NT2/D1 (cell line): ENCODE data around the gene SIL1.

Experiments
- DNase-seq: peaks from one replicate; pipeline ENCODE4 v3.0.0-alpha.2; 2011; ENCODE audit warnings: low read depth, low spot score
- H3K27me3 ChIP-seq: 2 replicates; pipeline ENCODE4 v1.6.0; 2011; ENCODE audit warnings: mild to moderate bottlenecking; ENCODE audit not compliant: insufficient read length, insufficient read depth
- H3K36me3 ChIP-seq: 2 replicates; pipeline ENCODE4 v1.6.1; 2011; ENCODE audit warnings: mild to moderate bottlenecking, low read length, mixed read lengths; ENCODE audit not compliant: insufficient read depth, insufficient read length
- H3K4me1 ChIP-seq: 2 replicates; pipeline ENCODE4 v1.5.1; 2011; ENCODE audit not compliant: insufficient read depth, insufficient read length
- H3K4me3 ChIP-seq: 2 replicates; pipeline ENCODE4 v1.5.1; 2011; ENCODE audit warnings: low read depth; ENCODE audit not compliant: insufficient read length
- H3K9ac ChIP-seq: 2 replicates; pipeline ENCODE4 v1.6.0; 2011; ENCODE audit warnings: low read depth; ENCODE audit not compliant: insufficient read length
- H3K9me3 ChIP-seq: 2 replicates; pipeline ENCODE4 v1.5.1; 2011; ENCODE audit warnings: mild to moderate bottlenecking, low read length; ENCODE audit not compliant: insufficient read depth
- SUZ12 ChIP-seq: IDR thresholded peaks from 2 replicates; pipeline ENCODE4 v1.6.1; 2011; ENCODE audit not compliant: insufficient read length, insufficient read depth; ENCODE audit errors: extremely low read depth
- YY1 ChIP-seq: IDR thresholded peaks from 2 replicates; pipeline ENCODE4 v1.6.1; 2011; ENCODE audit not compliant: insufficient read length, insufficient read depth
- ZNF274 ChIP-seq: IDR thresholded peaks from 2 replicates; pipeline ENCODE4 v1.6.1; 2011; ENCODE audit warnings: mild to moderate bottlenecking, low read depth, low read length

SIL1 gene

DNA sequence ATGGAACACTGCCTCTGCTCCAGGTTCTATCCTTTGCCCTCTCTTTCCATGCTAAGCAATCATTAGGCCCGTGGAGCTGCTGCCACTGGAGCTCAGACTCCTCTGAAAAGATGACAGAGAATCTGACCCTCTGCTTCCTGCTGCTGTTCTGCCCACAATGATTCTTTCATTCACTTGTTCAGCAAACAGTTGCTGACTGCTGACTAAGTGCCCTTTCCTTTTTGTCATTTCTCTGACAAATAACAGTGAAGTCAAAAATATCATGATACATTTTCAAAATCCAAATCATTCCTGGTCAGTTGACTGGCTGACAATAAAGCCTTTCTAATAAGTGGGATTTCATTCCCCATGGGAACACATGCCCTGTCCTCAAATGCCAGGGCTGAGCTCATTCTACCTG, 110.1 kb downstream of the SIL1 start:
- H3K27me3 ChIP-seq: no peaks in the 10 kb centered on the region
- no peak overlapping the region for H3K4me3 ChIP-seq

DNA sequence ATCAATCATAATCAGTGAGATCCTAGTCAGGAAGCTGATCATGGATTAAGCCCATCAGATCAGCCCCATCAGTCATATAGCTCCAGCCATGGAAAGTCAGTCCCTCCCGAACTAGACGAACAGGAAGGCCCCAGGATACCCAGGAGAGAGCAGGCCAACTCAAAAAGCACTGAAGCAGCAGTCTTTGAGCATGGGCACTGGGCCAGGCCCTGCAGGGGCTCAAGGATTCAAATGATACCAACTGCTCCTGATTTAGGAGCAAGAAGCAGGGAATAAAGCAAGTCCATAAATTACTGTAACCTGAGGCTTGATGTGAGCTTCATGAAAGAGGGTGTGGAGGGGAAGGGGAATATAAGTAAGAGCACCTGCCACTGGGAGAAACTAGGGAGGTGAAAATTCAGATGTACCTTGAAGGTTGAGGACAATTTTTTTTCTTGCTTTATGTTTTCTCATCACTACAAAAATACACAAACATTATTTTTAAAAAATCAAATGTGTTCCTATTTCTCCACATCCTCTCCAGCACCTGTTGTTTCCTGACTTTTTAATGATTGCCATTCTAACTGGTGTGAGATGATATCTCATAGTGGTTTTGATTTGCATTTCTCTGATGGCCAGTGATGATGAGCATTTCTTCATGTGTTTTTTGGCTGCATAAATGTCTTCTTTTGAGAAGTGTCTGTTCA, 115.2 kb downstream of the SIL1 start:
- Histone ChIP-seq H3K36me3 (no peaks in the 10 kb centered on the region), H3K9me3 (no peaks in the 10 kb centered on the region), H3K9ac (no peak overlapping the region), H3K27me3 (no peaks in the 10 kb centered on the region), H3K4me3 (no peak overlapping the region), H3K4me1 (no peaks in the 10 kb centered on the region)
- DNase-seq: no peak
- no peak for TF ChIP-seq ZNF274
- no peak for TF ChIP-seq SUZ12
- no peak for TF ChIP-seq YY1

More for the DNA sequence above, 110.1 kb downstream of the SIL1 start:
- H3K9me3 ChIP-seq: no peaks in the 10 kb centered on the region
- no peaks in the 10 kb centered on the region for H3K4me1 ChIP-seq
- H3K36me3 ChIP-seq: no peaks in the 10 kb centered on the region
- H3K9ac ChIP-seq: no peak overlapping the region
- no peak for DNase-seq
- no peak for TF ChIP-seq ZNF274
- TF ChIP-seq SUZ12: no peak
- no peak for TF ChIP-seq YY1

DNA sequence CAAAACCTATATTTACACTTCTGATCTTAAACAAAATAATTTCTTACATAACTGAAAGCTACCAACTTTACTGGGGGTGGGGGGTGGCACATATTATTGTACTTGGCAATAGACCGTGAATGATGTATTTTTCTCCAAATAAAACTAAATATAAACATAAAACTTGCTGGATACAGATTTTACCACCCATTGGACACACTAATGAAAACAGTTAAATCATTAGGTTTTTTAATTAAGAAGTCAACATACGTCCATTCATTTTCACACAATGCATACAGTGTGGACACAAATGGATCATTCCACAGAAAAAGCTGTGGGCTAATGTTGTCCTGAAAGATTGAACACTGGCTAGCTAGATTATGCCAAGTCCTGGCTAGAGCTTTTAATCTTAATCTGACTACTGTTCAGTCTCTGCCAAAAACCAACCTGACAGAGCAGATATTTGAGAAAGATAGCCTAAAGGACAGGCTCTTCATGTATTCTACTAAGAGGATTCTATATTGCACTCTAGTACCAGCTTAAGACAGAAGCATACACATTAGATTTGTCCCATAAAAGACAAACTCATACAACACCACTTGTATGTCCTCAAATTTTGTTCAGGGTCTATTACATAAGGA, 118.1 kb downstream of the SIL1 start:
- H3K27me3 ChIP-seq: no peaks in the 10 kb centered on the region
- DNase-seq: no peak
- no peaks in the 10 kb centered on the region for H3K9me3 ChIP-seq
- TF ChIP-seq SUZ12 (no peak), YY1 (no peak), ZNF274 (no peak)
- no peaks in the 10 kb centered on the region for H3K4me1 ChIP-seq
- no peaks in the 10 kb centered on the region for H3K36me3 ChIP-seq
- H3K4me3 ChIP-seq: no peak overlapping the region
- no peak overlapping the region for H3K9ac ChIP-seq

DNA sequence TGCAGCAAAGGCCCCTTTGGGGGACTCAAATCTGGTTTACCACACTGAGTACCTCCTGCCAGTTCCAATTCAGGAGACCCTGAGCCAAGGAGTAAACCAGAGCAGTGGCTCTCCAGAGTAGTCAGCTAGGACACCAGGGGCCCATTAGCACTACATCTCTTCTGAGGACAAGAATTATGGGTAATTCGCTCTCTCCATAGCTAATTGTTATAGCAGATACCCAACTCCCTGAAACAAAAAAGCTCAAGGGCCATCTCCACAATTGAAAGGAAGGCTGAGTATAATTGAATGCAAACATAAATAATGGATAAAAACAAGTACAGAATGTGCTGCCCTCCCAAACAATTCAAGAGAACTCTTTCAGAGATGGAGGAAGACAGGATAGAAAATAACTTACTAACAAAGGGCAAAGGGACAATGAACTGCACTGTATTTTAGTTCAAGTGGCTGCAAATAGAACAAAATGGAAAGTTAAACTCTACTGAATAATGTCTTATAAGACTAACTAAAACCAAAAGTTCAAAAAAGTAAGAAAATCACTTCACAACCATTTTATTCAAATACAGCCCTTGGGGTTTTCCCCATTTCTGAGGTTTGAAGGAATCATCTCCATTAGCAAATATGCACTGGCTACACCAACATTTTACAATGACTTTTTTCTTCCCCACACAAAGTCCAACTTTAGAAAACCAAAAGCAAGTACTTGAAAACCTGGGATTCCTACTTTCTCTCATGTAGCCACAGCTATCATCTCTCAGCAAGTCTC, 118.8 kb downstream of the SIL1 start:
- Histone ChIP-seq H3K9me3 (no peaks in the 10 kb centered on the region), H3K27me3 (no peaks in the 10 kb centered on the region), H3K36me3 (no peaks in the 10 kb centered on the region), H3K4me3 (no peak overlapping the region), H3K4me1 (no peaks in the 10 kb centered on the region), H3K9ac (no peak overlapping the region)
- DNase-seq: no peak
- TF ChIP-seq ZNF274 (no peak), YY1 (no peak), SUZ12 (no peak)

DNA sequence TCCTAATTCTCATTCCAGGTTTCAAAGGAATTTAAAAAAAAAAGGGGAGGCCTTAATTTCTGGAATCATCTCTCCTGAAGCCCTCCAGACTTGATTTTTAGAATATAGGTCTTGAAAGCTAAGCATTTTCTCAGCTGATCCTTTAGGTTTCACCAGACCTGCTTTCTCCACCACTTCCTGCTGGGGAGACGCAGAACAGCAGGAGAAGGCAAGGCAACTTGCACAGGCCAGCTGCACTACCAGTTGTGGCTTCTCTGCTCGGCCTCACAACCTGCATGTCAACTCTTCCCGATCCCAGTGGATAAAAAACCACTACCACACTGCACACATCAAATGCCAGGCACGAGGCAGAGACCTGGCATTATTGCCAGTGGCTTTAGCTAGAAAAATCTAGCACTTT, 119.8 kb downstream of the SIL1 start:
- no peaks in the 10 kb centered on the region for H3K4me1 ChIP-seq
- TF ChIP-seq ZNF274 (no peak), SUZ12 (no peak), YY1 (no peak)
- no peak for DNase-seq
- H3K9me3 ChIP-seq: no peaks in the 10 kb centered on the region
- H3K4me3 ChIP-seq: no peak overlapping the region
- H3K36me3 ChIP-seq: no peaks in the 10 kb centered on the region
- no peak overlapping the region for H3K9ac ChIP-seq
- no peaks in the 10 kb centered on the region for H3K27me3 ChIP-seq

DNA sequence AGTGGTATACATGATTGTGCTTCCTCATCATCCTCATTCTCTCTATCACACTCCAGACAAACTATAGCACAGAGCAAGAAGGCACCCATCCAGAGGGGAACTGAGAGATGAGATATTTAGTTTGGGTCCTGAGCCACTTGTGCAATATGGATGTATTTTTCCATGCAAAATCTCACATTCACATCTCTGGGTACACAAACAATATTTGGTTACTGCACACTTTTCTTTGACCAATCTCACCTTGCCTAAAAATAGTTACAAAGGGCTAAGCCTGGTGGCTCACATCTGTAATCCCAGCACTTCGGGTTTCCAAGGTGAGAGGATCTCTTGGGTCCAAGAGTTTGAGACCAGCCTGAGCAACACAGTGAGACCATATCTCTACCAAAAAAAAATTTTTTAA, 120.3 kb downstream of the SIL1 start:
- no peaks in the 10 kb centered on the region for H3K27me3 ChIP-seq
- H3K9ac ChIP-seq: no peak overlapping the region
- no peaks in the 10 kb centered on the region for H3K4me1 ChIP-seq
- DNase-seq: no peak
- no peak for TF ChIP-seq ZNF274
- no peak for TF ChIP-seq SUZ12
- TF ChIP-seq YY1: no peak
- H3K9me3 ChIP-seq: no peaks in the 10 kb centered on the region
- H3K4me3 ChIP-seq: no peak overlapping the region
- H3K36me3 ChIP-seq: no peaks in the 10 kb centered on the region

DNA sequence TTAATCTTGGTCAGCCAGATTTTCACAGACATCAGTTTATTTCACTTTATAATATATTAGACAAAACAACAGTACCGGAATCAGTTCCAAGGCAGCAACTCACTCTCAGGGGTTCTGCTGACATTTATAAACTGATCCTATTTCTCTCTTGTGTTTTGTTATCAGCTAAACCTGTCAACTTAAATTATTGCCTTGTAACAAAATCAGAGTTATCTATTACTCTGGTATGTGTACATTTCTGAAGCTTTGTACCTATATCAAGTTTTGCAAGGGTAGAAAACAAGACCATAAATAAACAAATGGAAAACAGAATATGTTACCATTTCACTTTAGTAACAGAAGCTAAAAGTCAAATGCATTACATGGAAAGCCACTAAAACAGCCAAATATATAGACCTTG, 122.1 kb downstream of the SIL1 start:
- Histone ChIP-seq H3K4me3 (no peak overlapping the region), H3K9ac (no peak overlapping the region), H3K27me3 (no peaks in the 10 kb centered on the region), H3K9me3 (no peaks in the 10 kb centered on the region), H3K4me1 (no peaks in the 10 kb centered on the region), H3K36me3 (no peaks in the 10 kb centered on the region)
- TF ChIP-seq ZNF274 (no peak), SUZ12 (no peak), YY1 (no peak)
- DNase-seq: no peak
